GM12878 (cell line): Measurements from ENCODE around the gene LGALS3BP.

Source experiments
- BACH1 ChIP-seq: fragments of 450-650 bp; IDR thresholded peaks from 2 replicates; pipeline ENCODE4 v1.6.1; 2017; ENCODE audit warnings: mild to moderate bottlenecking, borderline replicate concordance
- NFYB ChIP-seq: IDR thresholded peaks from 2 replicates; pipeline ENCODE4 v1.6.1; 2011; ENCODE audit warnings: low read depth, mild to moderate bottlenecking, low read length, improper control_type of control experiment, moderate library complexity; ENCODE audit not compliant: insufficient read depth
- POLR2A ChIP-seq: IDR thresholded peaks from 2 replicates; pipeline ENCODE4 v1.6.1; 2011; ENCODE audit warnings: low read depth, mild to moderate bottlenecking, low read length
- POLR2AphosphoS5 ChIP-seq: IDR thresholded peaks from 2 replicates; pipeline ENCODE4 v1.6.1; 2011; ENCODE audit warnings: mild to moderate bottlenecking, low read length, inconsistent platforms
- TF ChIP-seq, protein P1 (sequence below), 3 experiments: IDR thresholded peaks in 2 of 3; conservative IDR thresholded peaks in 1 of 3; 2 replicates each; pipeline ENCODE4 v1.5.1; 2011; ENCODE audit warnings: low read depth in 3 of 3, low read length in 3 of 3, mild to moderate bottlenecking in 3 of 3, control low read depth in 2 of 3, moderate library complexity in 2 of 3, inconsistent platforms in 1 of 3, mixed read lengths in 1 of 3; ENCODE audit not compliant: control insufficient read depth in 2 of 3, insufficient read depth in 1 of 3; ENCODE audit errors: extremely low read depth in 1 of 3
- TF ChIP-seq, protein P2 (sequence below): fragments of 450-650 bp; formaldehyde crosslinking; IDR thresholded peaks from 2 replicates; pipeline ENCODE4 v1.5.0; 2022; ENCODE audit warnings: mild to moderate bottlenecking, missing genetic modification characterization
- TF ChIP-seq, protein P3 (sequence below): IDR thresholded peaks from 2 replicates; pipeline ENCODE4 v1.6.1; 2011; ENCODE audit warnings: low read depth, low read length, improper control_type of control experiment, borderline replicate concordance

DNA sequence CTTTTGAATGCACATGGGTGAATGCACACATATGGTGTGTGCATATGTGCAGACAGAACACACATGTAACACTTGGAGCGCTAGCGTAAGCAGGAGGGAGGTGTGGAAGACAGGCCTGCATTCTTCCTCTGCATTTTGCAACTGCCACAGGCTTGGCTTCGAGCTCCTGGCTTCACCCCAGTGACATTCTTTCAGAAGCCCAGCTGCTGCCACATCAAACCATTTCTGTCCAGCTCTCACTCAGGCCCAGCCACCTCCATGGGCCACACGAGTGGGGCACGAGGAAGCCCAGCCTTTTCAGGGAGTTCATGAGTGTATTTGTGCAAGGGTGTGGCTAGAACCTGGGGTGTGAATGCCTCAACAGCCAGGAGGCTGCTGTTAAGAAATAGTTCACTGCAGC lies 18.8 kb downstream of the LGALS3BP start:
- TF ChIP-seq, protein P1, sequence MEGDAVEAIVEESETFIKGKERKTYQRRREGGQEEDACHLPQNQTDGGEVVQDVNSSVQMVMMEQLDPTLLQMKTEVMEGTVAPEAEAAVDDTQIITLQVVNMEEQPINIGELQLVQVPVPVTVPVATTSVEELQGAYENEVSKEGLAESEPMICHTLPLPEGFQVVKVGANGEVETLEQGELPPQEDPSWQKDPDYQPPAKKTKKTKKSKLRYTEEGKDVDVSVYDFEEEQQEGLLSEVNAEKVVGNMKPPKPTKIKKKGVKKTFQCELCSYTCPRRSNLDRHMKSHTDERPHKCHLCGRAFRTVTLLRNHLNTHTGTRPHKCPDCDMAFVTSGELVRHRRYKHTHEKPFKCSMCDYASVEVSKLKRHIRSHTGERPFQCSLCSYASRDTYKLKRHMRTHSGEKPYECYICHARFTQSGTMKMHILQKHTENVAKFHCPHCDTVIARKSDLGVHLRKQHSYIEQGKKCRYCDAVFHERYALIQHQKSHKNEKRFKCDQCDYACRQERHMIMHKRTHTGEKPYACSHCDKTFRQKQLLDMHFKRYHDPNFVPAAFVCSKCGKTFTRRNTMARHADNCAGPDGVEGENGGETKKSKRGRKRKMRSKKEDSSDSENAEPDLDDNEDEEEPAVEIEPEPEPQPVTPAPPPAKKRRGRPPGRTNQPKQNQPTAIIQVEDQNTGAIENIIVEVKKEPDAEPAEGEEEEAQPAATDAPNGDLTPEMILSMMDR (IDR thresholded peaks at IDR 0.05 in 2 of 3, conservative IDR thresholded peaks at IDR 0.05 in 1 of 3; ENCODE audit: control insufficient read depth in 2 of 3, extremely low read depth in 1 of 3, insufficient read depth in 1 of 3, low read depth in 3 of 3, low read length in 3 of 3) = no peak
- TF ChIP-seq BACH1 (no peak), POLR2AphosphoS5 (no peak), NFYB (no peak), POLR2A (no peak)
- TF ChIP-seq, protein P2, sequence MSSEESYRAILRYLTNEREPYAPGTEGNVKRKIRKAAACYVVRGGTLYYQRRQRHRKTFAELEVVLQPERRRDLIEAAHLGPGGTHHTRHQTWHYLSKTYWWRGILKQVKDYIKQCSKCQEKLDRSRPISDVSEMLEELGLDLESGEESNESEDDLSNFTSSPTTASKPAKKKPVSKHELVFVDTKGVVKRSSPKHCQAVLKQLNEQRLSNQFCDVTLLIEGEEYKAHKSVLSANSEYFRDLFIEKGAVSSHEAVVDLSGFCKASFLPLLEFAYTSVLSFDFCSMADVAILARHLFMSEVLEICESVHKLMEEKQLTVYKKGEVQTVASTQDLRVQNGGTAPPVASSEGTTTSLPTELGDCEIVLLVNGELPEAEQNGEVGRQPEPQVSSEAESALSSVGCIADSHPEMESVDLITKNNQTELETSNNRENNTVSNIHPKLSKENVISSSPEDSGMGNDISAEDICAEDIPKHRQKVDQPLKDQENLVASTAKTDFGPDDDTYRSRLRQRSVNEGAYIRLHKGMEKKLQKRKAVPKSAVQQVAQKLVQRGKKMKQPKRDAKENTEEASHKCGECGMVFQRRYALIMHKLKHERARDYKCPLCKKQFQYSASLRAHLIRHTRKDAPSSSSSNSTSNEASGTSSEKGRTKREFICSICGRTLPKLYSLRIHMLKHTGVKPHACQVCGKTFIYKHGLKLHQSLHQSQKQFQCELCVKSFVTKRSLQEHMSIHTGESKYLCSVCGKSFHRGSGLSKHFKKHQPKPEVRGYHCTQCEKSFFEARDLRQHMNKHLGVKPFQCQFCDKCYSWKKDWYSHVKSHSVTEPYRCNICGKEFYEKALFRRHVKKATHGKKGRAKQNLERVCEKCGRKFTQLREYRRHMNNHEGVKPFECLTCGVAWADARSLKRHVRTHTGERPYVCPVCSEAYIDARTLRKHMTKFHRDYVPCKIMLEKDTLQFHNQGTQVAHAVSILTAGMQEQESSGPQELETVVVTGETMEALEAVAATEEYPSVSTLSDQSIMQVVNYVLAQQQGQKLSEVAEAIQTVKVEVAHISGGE (CRISPR knock-in tag) = no peak
- TF ChIP-seq, protein P3, sequence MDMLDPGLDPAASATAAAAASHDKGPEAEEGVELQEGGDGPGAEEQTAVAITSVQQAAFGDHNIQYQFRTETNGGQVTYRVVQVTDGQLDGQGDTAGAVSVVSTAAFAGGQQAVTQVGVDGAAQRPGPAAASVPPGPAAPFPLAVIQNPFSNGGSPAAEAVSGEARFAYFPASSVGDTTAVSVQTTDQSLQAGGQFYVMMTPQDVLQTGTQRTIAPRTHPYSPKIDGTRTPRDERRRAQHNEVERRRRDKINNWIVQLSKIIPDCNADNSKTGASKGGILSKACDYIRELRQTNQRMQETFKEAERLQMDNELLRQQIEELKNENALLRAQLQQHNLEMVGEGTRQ = no peak
